Measurements from ENCODE around the gene PLEKHM3. TPM values are rescaled to one million over a fixed set of nuclear protein-coding genes. Genes with fewer than 3 reads are reported as not detected.

Gene PLEKHM3, protein sequence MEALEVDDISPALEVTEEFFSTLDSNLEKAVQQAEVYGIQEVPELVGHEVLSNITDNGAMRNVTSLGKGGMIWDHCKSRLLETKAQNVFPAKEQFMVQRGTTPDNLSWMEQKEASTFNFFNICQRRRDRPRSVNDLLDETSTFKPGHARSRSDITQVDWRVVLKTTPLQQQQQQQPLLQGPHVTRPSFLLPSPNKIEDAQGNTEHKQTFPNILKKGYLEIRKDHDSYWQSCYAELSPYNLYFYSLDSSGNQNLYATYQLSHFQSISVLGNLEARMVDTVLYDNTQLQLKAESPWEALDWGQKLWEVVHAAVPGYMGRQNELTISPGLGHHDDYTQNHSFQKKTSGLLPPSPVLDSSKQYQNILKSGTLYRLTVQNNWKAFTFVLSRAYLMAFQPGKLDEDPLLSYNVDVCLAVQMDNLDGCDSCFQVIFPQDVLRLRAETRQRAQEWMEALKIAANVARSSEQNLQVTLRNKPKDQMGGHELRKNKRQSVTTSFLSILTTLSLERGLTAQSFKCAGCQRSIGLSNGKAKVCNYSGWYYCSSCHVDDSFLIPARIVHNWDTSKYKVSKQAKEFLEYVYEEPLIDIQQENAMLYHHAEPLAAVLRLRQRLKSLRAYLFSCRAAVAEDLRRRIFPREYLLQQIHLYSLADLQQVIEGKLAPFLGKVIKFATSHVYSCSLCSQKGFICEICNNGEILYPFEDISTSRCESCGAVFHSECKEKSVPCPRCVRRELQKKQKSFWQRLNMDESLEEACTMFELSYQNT
- total RNA-seq (ENCODE audit: unreplicated experiment) = 10.4 TPM
- long read RNA-seq, partial matches to known transcripts = 0 of 1 reads
- long read RNA-seq, other reads (novel, unspliced or antisense) = 1 of 1 reads

DNA sequence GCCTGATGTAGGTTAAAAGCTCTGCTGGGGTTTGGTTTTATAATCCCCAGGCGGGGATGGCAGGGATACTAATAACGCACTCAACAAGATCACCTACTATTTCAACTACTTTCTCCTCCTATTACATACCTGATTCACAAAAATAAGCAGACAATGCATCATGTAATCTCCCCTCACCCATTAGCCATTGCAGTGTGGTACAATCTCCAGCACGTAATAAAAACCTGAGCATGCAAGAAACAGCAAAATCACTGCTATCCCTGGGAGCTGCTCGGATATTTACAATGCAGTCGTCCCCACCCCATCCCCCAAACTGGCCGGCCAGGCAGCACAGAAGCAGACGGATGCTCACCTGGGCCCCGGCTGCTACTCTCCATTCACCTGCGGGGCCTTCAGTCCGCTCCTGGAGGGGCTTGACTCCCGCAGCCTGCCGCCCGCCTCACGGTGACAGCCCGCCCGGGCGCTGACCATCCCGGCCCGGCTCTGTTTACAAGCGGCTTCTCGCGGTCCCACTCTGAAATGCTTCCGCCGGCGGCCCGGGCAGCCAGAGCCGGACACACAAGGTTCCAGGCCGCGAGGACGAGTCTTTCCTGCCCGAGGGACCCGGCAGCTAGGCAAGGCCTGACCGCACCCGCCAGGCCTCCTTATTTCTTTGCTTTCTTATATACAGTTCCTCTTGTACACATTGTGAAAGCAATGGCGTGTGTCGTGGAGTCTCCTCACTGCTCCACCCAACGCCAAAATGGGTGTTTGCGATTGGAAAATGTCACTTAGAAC lies at the start of gene PLEKHM3:
PLEKHM3 (minus strand) TSS at position 491 of the 777 bp plus-strand sequence. CDS start 23,888 bp downstream, outside the sequence.
- DNase-seq (ENCODE audit: low spot score) = peak; percentile 85
- peak within 1 kb of the TSS; percentile 86 for H3K27ac Mint-ChIP-seq (ENCODE audit: unreplicated experiment)

DNA sequence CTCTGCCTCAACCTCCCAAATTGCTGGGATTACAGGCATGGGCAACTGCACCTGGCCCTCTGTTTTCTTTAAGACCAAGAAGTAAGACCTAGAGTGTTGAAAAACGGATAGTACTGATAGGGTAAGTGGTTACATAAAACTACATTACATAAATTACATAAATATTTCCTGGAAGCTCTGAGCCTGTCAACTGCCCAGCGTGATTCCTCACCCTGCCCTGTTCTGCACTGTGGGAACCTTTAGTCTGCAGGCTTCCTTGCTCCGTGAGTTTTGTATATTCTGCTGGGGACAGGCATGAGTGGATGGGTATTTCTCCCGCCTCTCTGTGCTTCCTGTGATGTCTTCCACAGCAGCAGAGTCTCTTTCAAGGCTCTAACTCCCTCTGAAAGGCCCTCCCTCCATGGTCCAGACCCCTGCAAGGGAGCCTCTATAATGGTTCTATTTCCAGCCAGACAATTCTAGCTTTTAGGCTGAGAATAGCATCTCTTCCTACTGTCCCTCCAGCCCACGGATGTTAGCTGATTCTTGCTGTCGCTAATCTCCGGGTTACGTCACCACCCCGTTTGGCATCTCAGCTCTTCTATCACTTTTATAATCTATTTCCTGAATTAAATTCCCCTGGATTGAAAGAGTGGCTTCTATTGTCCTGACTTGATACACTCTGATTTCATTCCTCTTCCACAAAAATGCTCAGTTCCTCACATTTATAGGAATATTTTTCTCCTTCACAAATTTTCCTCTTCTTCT lies 49.5 kb upstream of the PLEKHM3 start:
- Mint-ChIP-seq H3K9me3 (ENCODE audit: unreplicated experiment) (no peaks in the 10 kb centered on the region), H3K4me3 (ENCODE audit: unreplicated experiment) (no peak overlapping the region), H3K27ac (ENCODE audit: unreplicated experiment) (no peak overlapping the region), H3K4me1 (ENCODE audit: unreplicated experiment) (peaks cover 11% of the 10 kb centered on the region), H3K27me3 (ENCODE audit: unreplicated experiment) (peaks cover 5% of the 10 kb centered on the region), H3K36me3 (ENCODE audit: low read depth, unreplicated experiment) (no peaks in the 10 kb centered on the region)
- TF ChIP-seq, protein P1, sequence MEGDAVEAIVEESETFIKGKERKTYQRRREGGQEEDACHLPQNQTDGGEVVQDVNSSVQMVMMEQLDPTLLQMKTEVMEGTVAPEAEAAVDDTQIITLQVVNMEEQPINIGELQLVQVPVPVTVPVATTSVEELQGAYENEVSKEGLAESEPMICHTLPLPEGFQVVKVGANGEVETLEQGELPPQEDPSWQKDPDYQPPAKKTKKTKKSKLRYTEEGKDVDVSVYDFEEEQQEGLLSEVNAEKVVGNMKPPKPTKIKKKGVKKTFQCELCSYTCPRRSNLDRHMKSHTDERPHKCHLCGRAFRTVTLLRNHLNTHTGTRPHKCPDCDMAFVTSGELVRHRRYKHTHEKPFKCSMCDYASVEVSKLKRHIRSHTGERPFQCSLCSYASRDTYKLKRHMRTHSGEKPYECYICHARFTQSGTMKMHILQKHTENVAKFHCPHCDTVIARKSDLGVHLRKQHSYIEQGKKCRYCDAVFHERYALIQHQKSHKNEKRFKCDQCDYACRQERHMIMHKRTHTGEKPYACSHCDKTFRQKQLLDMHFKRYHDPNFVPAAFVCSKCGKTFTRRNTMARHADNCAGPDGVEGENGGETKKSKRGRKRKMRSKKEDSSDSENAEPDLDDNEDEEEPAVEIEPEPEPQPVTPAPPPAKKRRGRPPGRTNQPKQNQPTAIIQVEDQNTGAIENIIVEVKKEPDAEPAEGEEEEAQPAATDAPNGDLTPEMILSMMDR (IDR thresholded peaks at IDR 0.05; ENCODE audit: unreplicated experiment) = no peak
- DNase-seq (ENCODE audit: low spot score) = no peak

More for the DNA sequence above, at the start of gene PLEKHM3:
- Mint-ChIP-seq H3K4me1 (ENCODE audit: unreplicated experiment) (peaks cover 9% of the 10 kb centered on the region), H3K27me3 (ENCODE audit: unreplicated experiment) (peaks cover 2% of the 10 kb centered on the region), H3K9me3 (ENCODE audit: unreplicated experiment) (no peaks in the 10 kb centered on the region), H3K36me3 (ENCODE audit: low read depth, unreplicated experiment) (no peaks in the 10 kb centered on the region), H3K4me3 (ENCODE audit: unreplicated experiment) (peak within 1 kb of the TSS; percentile 99)
- TF ChIP-seq, protein P1 (IDR thresholded peaks at IDR 0.05; ENCODE audit: unreplicated experiment) = no peak

DNA sequence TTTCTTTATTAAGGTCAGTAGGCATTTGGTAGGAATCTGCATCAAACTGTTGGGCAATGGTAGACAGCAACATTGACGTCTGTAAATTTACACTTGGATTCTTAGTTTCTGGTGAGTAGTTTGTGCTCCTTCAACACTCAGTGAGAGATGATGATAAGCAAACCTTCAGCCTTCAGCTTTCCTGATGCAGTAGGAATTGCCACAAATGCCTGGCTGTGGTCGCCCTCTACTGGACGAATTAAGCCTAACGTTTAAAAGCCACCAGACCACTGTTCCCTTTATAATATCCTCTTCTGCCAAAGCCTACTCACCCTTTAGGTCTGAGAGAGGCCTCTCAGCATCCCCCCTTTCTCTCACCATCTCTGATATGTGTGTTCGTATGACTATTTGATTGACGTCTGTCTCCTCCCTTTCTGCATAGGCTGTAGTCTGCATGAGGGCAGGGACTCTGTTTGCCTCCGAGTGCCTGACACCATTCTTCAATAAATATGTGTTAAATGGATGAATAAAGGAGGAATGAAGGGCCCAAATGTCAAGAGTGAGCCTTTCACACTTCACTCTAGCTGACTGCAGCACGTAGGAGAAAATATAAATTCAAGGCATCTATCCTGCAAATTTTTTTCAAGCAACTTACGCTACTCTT lies 47.0 kb upstream of the PLEKHM3 start:
- H3K36me3 Mint-ChIP-seq (ENCODE audit: low read depth, unreplicated experiment) = no peaks in the 10 kb centered on the region
- H3K27ac Mint-ChIP-seq (ENCODE audit: unreplicated experiment) = no peak overlapping the region
- H3K9me3 Mint-ChIP-seq (ENCODE audit: unreplicated experiment) = no peaks in the 10 kb centered on the region
- TF ChIP-seq, protein P1 (IDR thresholded peaks at IDR 0.05; ENCODE audit: unreplicated experiment) = peak; percentile 87
- no peak overlapping the region for H3K4me3 Mint-ChIP-seq (ENCODE audit: unreplicated experiment)
- peaks cover 3% of the 10 kb centered on the region for H3K4me1 Mint-ChIP-seq (ENCODE audit: unreplicated experiment)
- peak; percentile 80 for DNase-seq (ENCODE audit: low spot score)
- H3K27me3 Mint-ChIP-seq (ENCODE audit: unreplicated experiment) = peaks cover 5% of the 10 kb centered on the region

DNA sequence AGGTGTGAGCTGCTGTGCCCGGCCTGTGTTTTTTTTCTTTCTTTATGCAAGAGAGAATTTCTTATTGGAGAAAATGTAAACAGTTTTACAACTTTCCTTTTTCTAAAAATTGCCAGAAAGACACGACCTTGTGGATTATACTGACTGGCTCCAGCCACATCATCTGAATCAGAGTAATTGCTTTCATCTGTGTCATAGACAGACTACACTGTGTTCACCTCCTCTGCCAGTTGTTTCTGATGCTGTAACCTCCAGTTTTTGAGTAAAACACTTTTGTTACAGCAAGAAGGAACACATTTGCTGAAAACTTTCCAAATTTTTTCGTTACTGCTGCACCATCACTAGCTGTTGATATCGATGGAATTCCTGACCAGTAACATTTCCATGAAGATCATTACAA lies 43.9 kb upstream of the PLEKHM3 start:
- Mint-ChIP-seq H3K27ac (ENCODE audit: unreplicated experiment) (no peak overlapping the region), H3K27me3 (ENCODE audit: unreplicated experiment) (peaks cover 4% of the 10 kb centered on the region), H3K36me3 (ENCODE audit: low read depth, unreplicated experiment) (no peaks in the 10 kb centered on the region), H3K9me3 (ENCODE audit: unreplicated experiment) (no peaks in the 10 kb centered on the region), H3K4me1 (ENCODE audit: unreplicated experiment) (no peaks in the 10 kb centered on the region), H3K4me3 (ENCODE audit: unreplicated experiment) (no peak overlapping the region)
- TF ChIP-seq, protein P1 (IDR thresholded peaks at IDR 0.05; ENCODE audit: unreplicated experiment) = no peak
- no peak for DNase-seq (ENCODE audit: low spot score)
